Stimulated activated CD8-positive, alpha-beta memory T cell treated with anti-CD3 and anti-CD28 coated beads, Interleukin-4, amount 100 ng/mL, for 48 hours (primary cell): ENCODE results near the gene LPIN1.

Experiments
- DNase-seq: peaks from one replicate; pipeline ENCODE4 v3.0.0-alpha.2; 2020

LPIN1 gene

DNA sequence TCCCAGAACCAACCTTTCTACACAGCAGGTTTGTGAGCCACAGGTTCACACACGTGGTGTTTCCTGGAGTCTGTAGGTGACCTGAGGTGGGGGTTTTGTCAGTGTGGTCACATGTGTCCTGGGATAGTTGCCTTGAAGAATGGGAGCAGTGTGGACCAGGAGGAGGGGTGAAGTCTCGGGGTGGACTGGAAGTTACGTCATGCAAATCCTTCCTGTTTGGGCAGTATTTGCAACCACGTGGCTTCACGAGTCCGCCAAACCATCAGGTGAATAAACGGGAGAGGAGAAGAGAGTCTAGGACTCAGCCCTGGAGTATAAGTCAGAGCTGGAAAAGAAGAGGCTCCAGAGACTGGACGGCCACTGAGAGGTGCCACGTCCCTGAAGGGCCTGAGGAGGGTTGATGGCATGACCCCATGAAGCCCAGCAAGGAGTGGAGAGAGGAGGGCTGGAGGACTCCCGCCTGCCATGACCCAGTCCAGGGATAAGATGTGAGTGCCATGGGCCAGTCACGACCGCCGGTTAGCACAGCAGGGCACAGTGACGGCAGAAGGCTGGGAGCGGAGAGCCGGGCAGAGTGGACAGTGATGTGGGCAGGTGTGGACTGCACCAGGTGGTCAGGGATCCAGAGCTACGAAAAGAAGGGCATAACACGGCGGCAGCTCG lies 16.5 kb downstream of the LPIN1 start:
- no peak for DNase-seq

DNA sequence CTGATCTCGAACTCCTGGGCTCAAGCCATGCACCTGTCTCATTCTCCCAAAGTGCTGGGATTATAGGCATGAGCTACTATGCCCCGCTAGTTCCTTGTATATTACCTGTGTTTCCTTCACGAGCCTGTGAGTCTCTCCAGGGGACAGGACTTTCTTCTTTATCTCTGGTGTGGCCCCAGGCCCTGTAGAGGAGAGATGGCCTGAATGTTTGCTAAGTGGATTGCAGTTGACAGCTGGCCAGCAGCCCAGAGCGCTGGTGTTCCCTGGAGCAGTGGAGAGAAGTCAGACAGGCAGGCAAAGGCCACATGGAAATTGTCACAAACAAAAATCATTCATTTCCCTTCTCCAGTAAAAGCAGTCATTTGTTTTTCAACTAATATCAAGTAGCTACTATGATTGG lies 17.9 kb downstream of the LPIN1 start:
- DNase-seq, result no peak

DNA sequence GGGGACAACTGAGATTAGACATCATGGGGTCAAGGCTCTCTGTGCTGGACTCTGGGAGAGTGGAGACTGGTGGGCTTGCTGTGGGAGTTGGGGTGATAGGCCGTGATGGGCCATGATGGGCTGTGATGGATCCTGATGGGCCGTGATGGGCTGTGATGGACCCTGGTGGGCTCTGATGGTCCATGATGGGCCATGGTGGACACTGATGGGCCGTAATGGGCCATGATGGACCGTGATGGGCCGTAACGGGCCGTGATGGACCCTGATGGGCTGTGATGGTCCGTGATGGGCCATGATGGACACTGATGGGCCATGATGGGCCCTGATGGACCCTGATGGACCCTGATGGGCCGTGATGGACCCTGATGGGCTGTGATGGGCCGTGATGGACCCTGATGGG lies 18.5 kb downstream of the LPIN1 start:
- DNase-seq, result no peak

DNA sequence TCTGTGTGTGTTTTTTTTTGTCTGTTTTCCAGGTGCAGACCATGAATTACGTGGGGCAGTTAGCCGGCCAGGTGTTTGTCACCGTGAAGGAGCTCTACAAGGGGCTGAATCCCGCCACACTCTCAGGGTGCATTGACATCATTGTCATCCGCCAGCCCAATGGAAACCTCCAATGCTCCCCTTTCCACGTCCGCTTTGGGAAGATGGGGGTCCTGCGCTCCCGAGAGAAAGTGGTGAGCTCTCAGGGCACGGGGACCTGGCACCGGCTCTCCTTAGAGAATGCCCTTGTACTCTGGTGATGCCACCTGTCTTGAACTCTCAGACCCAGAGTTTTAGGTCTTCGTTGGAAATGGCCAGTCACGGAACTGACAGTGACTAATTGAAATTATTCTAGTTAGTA lies 19.1 kb downstream of the LPIN1 start:
- no peak for DNase-seq

DNA sequence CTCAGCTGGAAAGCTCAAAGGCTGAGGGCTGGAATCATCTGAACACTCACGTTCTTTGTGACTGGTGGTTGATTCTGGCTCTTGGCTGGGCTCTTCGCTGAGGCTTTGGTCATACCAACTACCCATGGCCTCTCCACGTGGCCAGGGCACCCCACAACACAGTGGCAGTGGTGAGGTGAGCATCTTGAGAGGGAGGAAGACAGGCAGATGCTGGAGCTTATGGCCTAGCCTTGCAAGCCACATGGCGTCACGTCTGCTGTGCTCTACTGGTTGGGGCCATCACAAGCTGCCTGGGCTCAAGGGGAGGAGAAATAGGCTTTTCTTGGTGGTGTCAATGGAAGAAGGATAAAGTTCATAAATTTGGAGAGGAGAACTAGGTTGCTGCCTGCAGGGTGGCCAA lies 19.6 kb downstream of the LPIN1 start:
- DNase-seq, result no peak

GRCh38 chr2:11767779-11768178 lies 21.3 kb downstream of the LPIN1 start:
- no peak for DNase-seq

- DNase-seq, result no peak
Observed at GRCh38 chr2:11768946-11769345, 22.5 kb downstream of the LPIN1 start.

GRCh38 chr2:11769516-11769915 lies 23.1 kb downstream of the LPIN1 start:
- no peak for DNase-seq

DNA sequence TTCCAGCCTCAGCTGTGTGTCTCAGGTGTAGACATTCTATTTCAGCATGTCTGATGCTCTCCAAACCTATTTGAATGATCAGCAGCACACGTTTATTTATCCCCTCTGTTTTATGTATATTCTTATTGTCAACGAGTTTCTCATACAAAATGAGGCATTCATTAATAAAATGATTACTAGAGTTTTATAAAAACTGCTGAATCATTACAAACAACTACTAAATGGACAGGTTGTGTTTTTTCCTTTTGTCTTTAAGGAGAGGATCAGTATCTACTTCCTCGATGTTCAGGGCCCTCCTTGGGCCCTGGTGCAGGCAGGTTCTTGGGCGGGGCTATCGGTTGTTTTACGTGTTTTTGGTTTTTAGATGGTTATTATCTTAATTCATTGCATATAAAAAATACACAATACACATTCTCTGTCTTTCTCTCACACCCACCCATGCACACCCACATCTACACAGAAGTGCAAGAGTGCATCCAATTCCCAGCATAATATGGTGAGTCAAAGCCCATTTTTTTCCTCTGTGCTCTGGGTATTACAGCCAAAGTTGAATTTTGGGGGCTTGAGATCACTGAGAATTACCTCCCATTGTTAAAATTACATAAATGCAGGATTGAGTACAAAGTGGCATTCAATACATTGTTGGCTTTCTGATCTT lies 24.2 kb downstream of the LPIN1 start:
- DNase-seq, result no peak

DNA sequence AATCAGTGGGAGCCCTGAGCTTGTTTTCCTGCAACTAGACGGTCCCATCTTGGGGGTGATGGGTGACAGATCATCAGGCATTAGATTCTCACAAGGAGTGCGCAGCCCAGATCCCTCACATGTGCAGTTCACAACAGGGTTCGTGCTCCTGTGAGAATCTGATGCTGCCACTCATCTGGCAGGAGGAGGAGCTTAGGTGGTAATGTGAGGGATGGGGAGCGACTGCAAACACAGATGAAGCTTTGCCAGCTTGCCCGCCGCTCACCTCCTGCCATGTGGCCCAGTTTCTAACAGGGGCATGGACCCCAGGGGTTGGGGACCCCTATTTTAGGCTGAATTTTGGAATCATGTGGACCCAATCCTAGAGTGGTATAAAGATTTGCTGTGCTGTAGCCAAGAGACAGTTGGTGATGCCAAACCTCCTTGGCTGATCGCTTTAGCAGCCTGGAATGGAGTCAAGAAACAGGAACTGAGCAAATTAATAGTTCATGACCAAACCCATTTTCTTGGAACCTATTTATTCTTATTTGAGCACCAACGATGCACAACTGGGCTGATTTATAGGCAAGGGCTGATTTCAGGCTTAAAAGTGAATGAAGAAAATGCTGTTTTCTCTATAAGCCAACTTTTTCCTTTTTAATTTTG lies 25.7 kb downstream of the LPIN1 start:
- DNase-seq, result no peak

DNA sequence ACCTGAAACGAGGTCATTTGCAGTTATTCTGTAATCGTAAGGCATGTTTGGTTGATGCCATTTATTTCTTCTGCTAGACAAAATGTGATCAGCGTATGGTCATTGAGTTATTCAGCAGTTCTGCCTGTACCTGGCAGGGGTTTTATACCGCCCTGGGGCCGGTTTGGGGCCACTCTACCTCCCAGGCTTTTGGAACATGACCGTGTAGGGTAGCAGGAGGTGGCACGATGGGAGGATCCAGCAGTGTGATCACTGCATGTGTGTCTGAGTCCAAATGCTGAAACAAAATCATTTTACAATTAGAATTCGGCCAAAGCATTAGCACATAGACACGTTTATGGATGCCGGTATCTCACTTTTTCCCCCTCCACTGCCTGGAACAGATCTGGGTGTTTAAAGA lies 26.7 kb downstream of the LPIN1 start:
- no peak for DNase-seq

GRCh38 chr2:11773747-11774525 lies 27.5 kb downstream of the LPIN1 start:
- no peak for DNase-seq

GRCh38 chr2:11774600-11774999 lies 28.2 kb downstream of the LPIN1 start:
- no peak for DNase-seq

- DNase-seq, result no peak
Observed at GRCh38 chr2:11775384-11775783, 29.0 kb downstream of the LPIN1 start.

- DNase-seq, result no peak
Observed at GRCh38 chr2:11777066-11777782, 30.8 kb downstream of the LPIN1 start.

DNA sequence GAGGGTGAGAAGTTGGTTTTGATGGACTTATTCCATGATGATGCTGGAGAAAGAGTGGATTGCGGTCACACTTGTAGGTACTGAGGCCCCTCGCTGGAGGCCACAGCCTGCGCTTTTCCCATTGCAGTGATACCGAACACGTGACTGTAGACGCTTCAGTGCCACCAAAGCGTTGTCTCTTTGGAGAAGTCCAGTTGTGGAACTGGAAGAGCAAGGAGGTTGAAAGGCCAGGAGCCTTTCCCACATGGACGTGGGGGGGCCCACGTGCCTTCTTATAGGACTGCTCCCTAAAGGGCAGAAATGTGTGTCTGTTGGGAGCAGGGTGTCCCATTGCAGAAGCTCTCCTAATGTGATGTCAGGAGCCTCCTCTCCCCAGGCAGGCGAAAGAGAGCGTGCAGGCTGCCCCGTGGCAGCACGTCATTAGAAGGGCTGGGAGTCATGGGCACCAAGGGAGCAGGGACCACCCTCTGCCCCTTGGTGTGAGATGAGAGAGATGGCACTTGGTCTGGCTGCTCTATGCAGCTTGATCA lies 31.5 kb downstream of the LPIN1 start:
- DNase-seq, result no peak

DNA sequence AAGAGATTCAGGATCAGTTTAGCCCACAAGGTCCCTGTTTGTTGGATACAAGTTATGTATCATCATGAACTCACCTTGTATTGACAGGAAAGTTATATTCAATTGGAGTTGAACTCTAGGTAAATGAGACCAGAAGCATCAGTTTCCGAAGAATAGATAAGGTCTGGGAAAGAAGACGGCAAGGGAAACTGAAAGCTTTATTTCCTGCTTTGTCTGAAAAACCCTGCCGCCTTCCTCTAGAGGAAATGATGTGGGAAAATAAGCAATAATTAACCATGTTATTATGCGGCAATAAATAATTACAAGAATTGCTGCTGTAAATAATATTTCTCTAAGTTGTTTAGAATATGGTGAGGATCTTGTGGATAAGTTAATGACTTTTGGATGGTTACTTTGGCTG lies 32.0 kb downstream of the LPIN1 start:
- no peak for DNase-seq

DNA sequence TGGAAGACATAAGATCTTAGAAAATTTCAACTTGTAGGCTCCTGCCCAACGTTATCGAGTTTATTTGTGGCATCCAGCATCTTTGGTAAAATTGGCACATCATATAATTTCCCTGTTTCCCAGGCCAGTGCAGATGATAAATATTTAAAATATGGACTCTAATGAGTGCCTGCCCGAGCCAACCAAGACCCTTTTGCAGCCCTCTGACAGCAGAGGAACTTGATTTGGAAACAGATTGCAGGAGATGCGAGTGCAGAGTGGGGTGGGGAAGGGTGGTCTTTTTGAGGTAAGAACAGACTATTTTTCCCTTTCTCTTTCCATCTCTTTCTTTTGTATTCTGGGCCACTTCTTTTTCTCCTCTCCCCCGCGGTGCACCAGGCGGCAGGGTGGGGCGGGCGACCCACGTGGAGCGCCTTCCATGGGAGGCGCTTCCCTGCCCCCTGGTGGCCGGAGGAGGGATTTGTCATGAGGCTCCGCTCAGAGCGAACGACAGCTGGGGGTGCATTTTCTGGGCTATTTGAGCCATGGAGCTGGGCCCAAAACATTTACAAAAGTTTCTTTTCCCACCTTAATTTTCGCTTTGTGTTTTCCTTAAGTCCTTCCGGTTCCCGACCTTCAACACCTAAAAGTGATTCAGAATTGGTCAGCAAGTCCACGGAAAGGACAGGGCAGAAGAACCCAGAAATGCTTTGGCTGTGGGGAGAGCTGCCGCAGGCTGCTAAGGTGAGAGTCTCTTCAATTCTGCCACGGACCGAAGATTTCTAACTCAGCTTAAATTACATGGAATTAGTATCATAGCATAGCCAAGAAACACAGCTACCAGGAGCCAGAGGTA lies 32.7 kb downstream of the LPIN1 start:
- peak; percentile 94 for DNase-seq

DNA sequence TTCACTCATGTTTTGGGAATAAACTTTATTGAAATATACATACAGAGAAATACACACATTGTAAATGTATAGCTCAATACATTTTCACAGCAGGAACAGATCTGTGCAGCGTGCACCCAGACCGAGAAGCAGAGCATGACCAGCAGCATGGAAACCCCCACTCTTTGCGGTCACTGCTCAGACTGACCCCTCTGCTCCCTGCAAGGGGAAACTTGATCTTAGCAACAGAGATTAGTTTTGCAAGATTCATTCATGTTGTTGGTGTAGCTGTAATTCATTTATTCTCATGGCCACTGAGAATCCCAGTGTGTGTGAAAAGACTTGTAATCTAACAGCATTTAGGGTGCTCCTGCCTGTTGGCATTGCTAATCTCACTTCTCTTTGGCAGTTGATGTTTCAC lies 35.2 kb downstream of the LPIN1 start:
- DNase-seq, result no peak

GRCh38 chr2:11784280-11784679 lies 37.8 kb downstream of the LPIN1 start:
- DNase-seq, result no peak

DNA sequence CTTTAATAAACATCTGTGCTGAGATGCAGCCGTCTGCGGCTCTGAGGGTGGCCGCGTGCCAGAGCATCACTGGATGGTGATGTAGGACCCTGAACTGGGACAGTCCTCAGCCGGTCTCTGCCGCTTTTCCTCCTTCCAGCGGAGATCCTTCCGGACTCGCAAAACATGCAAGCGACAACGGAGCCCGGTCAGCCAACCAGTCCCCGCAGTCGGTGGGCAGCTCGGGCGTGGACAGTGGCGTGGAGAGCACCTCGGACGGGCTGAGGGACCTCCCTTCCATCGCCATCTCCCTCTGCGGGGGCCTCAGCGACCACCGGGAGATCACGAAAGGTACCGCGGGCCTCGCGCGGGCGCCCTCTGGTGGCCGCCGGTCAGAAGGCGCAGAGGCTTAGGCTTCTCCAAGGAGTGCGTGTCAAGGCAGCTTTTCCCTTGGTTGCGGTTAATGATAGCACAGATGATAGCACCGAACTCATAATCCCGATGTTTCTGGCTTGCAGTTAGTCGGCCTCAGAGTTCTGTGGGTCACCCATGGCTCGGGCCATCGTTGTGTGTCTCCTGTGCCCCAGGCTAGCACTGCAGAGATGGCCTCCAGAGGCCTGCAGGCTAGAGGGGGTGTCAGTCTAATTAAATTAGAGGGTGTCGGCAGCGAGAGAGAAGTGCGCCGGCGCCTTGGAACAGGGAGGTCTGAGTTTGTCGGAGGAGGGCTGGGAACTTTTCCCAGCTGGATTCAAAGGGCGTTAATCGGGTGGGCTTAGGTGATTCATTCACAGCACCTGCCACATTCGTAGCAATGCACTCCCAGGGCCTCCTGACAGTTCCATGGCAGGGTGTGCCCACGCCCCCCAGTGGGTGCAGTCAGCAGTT lies 38.5 kb downstream of the LPIN1 start:
- DNase-seq, result peak; percentile 72
